Activated CD4-positive, alpha-beta T cell treated with anti-CD3 and anti-CD28 coated beads, Interleukin-2, Interleukin-4, amounts not matched to agents 100 ng/mL and 50 ng/mL, durations not matched to agents 16 hours and 8 hours (primary cell): ENCODE data around the gene PRRG4.
"Not testable (repeated sequence)": the region's sequence is repeated elsewhere in the genome, so short reads cannot be mapped to it uniquely, and the experiment has no call there.

Source experiments
- DNase-seq: peaks from one replicate; pipeline ENCODE4 v3.0.0-alpha.2; 2020; ENCODE audit warnings: low spot score

The PRRG4 gene

DNA sequence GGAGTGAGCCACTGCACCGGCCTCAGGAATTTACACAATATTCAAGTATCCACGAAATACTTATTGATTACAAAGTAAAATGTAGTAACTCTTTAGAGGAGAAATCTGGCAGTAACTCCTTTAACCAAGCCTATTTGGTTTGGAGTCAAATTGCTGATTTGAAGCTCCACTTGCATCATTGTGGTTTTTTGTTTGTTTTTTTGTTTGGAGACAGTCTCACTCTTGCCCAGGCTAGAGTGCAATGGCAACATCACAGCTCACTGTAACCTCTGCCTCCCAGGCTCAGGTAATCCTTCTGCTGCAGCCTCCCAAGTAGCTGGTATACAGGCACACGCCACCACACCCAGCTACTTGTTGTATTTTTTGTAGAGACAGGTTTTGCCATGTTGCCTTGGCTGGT, 56.5 kb downstream of the PRRG4 start:
- DNase-seq: no peak

GRCh38 chr11:32887707-32888383, 58.1 kb downstream of the PRRG4 start:
- not testable (repeated sequence) for DNase-seq

- not testable (repeated sequence) for DNase-seq
Observed at GRCh38 chr11:32888384-32888710, 58.6 kb downstream of the PRRG4 start.

DNA sequence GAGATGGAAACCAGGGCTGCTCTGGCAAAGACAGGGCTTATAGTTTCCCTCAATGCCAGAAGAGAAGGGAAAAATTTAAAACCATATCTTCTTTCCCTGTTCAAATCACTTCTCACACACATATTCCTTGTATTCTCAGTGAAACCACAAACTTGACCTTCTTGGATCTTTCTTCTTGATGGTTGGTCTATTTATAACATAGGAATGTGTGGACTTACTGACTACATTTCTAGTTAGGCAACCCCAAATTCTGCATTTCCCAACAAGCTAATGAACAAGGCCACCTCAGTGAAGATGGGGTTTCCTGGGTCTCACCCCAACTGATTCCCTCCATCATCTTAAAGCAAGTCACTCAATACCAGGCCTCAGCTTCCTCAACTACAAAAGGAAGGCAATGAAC, 59.1 kb downstream of the PRRG4 start:
- no peak for DNase-seq

GRCh38 chr11:32890843-32891656, 61.3 kb downstream of the PRRG4 start:
- DNase-seq: no peak

DNA sequence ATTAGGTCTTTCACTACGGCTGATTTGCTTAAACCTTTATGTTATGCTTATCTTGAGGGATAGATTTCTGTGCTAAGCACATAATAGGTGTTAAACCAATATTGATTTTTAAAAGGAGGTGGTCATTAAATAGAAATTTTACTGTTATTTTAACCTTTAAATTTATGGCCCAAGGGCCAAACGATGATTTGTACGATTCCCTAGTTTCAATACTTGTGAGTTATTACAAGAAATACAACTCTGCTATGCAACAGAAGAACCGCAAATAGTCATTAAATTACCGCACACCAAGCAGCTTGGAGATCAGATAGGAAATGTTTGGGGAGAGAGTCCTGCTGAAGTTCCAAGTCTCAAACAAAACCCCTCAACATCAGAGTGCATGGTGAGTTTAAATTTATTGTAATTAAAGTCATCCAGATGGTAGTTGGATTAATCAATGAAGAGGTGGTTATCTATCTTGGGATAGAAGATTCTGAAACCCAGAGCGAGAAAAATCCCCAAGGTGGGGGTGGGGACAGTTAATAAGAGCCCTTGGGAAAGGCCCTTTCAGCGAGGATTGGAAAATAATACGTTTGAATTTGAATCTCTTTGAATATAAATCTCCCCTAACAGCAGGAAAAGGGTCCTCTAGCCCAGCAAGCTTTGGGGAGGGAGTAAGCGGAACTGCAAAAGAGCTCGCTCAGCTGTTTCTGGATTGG, 62.1 kb downstream of the PRRG4 start:
- no peak for DNase-seq

DNA sequence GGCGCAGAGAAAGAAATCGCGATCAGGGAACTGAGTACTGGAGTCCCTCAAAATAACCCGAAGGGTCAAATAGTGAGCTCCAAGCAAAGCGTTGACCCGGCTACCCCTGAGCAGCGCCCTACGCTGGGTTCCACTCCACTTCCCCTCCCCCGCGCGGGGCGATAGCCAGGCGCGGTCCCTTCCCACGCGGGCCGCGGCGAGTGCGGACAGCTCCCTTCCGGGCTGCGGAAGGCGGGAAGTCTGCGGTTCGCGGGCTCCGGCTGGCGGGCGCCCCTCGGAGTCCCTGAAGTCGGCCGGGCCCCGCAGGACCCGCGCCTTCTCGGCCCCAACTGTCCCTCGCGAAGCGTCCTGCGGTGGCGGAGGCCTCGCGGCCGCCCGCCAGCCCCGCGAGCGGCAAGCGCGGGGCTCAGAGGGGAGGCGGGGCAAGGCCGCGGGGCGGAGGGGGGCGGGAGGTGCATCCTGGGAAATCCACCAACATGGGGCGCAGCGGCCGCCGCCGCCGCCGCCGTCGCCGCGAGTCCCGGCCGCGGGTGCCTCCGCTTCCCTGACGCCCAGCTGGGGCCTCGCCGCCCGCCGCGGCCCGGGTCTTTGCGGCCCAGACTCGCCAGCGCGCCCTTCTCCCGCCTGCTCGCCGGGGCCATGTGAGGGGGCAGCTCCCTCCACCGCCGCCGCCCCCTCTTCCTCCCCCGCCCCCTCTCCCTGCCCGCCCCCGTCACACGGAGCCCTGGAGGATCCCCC, 62.8 kb downstream of the PRRG4 start, which contains the start of gene QSER1:
Gene QSER1, plus strand, starts transcription at position 457 of the 738 bp plus-strand sequence. CDS start 315 bp downstream, outside the sequence.
- DNase-seq: peak; percentile 58

- no peak for DNase-seq
Observed at GRCh38 chr11:32893093-32893342, 63.3 kb downstream of the PRRG4 start.

- peak; percentile 30 for DNase-seq
Observed at GRCh38 chr11:32893343-32894148, 63.8 kb downstream of the PRRG4 start.

GRCh38 chr11:32894149-32894827, 64.6 kb downstream of the PRRG4 start:
- DNase-seq: peak; percentile 49

DNA sequence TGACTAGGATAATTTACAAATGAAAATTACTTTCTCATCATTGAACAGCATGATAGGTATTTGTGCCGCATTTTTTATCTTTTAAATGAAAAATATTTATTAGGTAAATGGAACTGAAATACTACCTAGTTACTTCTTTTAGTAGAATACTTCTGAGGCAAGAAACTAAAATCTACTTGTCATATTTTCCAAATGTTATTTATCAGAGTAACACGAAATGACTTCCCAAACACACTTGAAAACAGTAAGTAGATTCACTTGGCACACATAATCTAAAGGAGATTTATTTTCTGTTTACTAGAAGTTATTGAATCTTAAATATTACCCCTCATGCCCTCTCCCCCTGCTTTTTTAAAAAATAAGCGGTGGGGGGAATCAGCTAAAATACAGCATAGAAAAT, 65.2 kb downstream of the PRRG4 start:
- DNase-seq: no peak

DNA sequence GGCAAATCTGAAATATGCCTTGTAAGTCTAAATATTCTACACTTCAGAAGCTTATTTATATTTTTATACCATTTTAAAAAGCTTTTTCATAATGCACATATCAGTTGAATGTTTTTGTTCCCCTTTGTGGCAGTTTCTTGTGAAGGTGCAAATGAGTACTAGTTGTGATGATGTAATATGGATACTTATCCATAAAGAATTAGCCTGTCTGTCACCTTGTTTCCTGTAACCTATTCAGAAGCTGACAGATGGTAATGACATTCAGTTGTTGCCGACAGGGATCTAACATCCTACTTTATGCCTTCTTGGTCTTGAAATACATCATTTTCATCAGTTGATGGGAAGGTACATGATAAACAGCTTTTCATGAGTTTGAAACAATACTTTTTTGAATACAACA, 65.7 kb downstream of the PRRG4 start:
- DNase-seq: no peak

DNA sequence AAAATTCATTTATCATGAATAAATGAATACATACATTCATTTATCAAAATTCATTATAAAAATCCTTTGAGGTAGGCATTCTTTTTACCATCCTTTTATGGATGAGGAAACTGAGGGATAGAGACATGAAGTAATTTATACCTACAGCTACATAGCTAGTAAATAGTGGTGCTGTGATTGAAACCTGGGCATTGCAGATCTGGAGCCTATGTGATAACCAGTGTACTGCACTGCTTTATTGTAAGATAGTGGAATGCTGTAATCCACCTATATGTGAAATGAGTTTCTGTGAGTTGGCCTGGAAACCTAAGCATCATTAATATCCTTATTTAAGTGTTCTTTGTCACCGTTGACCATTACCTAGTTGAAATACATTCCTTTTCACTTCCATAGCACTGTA, 67.4 kb downstream of the PRRG4 start:
- DNase-seq: no peak

DNA sequence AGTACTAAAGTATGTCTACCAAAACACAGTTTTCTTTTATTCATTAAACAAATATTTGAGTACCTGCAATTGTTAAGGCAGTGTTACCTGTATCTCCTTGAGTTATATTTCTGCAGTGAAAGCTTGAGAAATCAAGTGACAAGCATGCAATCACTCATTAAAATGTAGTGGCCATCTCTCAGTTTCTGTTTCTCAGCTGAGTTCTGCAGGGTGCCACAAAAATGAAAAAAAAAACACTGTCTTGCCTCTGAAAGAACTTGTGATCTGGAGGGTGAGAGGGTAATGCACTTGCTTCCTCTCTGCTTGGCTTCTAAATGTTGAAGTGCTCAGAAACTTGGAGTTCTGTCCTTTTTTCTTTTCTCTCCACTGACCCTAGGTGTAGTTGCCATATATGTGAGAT, 69.7 kb downstream of the PRRG4 start:
- no peak for DNase-seq

GRCh38 chr11:32902089-32902665, 72.5 kb downstream of the PRRG4 start:
- no peak for DNase-seq

GRCh38 chr11:32905028-32905667, 75.4 kb downstream of the PRRG4 start:
- no peak for DNase-seq
